Prostate gland (tissue), 2 donors: ENCODE measurements around the gene TCAP.

Experiments
- POLR2AphosphoS5 ChIP-seq: sonication (generic); formaldehyde crosslinking; IDR thresholded peaks from one replicate; pipeline ENCODE4 v1.6.1; 2017; ENCODE audit warnings: antibody characterized with exemption
- TF ChIP-seq, protein P1 (sequence below), 4 experiments: fragments of 200-600 bp in 2 of 4; fragments of 450-650 bp in 2 of 4; sonication (generic) in 2 of 4; IDR thresholded peaks; 1 replicate in 3 of 4; 2 replicates in 1 of 4; pipeline ENCODE4 v1.5.1; 2016 to 2019; ENCODE audit warnings: antibody characterized with exemption in 4 of 4, mild to moderate bottlenecking in 2 of 4, moderate library complexity in 2 of 4

DNA sequence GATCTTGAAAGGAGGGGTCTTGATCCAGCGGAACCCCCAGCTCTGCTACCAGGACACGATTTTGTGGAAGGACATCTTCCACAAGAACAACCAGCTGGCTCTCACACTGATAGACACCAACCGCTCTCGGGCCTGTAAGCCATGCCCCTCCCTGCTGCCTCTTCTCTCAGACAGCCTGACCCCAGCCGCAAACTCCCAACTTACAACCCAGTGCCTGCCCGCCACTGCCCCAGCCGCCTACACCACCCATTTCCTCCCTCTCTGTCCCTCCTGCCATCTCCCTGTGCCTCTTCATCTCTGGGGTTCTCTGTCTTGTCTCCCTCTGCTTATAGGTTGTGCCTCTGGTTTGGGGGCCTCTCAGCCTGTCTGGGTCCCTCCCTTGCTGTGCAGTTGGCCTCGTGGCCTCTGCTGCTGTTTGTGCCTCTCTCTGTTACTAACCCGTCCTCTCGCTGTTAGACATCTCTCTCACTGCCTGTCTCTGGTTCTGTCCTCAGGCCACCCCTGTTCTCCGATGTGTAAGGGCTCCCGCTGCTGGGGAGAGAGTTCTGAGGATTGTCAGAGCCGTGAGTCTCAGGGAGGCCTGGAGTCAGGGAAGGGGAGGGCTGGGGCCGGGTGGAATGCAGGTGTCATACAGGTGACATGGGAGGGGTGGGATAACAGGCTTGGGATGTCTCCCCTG, 44.3 kb downstream of the TCAP start:
- TF ChIP-seq, protein P1, sequence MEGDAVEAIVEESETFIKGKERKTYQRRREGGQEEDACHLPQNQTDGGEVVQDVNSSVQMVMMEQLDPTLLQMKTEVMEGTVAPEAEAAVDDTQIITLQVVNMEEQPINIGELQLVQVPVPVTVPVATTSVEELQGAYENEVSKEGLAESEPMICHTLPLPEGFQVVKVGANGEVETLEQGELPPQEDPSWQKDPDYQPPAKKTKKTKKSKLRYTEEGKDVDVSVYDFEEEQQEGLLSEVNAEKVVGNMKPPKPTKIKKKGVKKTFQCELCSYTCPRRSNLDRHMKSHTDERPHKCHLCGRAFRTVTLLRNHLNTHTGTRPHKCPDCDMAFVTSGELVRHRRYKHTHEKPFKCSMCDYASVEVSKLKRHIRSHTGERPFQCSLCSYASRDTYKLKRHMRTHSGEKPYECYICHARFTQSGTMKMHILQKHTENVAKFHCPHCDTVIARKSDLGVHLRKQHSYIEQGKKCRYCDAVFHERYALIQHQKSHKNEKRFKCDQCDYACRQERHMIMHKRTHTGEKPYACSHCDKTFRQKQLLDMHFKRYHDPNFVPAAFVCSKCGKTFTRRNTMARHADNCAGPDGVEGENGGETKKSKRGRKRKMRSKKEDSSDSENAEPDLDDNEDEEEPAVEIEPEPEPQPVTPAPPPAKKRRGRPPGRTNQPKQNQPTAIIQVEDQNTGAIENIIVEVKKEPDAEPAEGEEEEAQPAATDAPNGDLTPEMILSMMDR (IDR thresholded peaks at IDR 0.05), result no peak
- TF ChIP-seq POLR2AphosphoS5, result no peak
